Measurements from ENCODE around the gene GABARAP.

GABARAP gene

GRCh38 chr17:7204828-7205461 lies 37.3 kb downstream of the GABARAP start:
- peak in 1 of 2 donors; percentile 95 for DNase-seq

- DNase-seq, result no peak
Measured at GRCh38 chr17:7204336-7204735, 37.9 kb downstream of the GABARAP start.

GRCh38 chr17:7203391-7203790 lies 38.9 kb downstream of the GABARAP start:
- DNase-seq, result no peak

DNA sequence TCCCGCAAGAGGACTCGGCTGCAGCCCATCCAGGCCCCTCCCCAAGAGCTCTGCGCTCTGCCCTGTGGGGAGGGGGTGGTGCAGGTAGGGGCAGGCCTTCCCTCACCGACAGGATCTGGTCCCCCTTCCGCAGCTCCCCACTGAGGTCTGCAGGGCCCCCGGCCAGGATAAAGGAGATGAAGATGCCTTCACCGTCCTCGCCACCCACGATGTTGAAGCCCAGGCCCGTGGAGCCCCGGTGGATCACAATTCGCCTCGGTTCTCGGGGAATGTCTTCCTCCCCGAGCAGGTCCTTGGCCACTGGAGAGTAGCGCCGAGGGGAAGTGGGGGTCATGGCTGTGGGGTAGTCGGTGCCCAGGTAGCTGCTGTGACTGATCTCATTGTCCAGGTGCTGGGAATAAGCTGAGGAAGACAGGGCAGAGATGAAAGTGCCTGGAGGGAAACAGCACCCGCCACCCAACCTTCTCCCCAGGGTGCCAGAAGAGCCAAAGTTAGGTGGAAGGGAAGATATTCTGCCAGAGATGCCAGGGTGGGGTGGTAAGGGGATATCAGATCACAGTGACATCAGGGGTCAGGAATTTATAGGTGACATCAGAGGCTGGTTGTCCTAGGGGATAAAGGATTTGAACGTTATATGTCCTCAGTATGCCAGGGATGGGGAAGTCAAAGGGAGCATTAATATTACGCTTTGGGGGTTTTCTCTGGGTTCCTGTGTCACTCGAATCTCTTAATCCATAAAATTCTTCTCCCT lies 45.4 kb downstream of the GABARAP start:
- no peak for DNase-seq

- no peak for DNase-seq
Measured at GRCh38 chr17:7195971-7196370, 46.3 kb downstream of the GABARAP start.

DNA sequence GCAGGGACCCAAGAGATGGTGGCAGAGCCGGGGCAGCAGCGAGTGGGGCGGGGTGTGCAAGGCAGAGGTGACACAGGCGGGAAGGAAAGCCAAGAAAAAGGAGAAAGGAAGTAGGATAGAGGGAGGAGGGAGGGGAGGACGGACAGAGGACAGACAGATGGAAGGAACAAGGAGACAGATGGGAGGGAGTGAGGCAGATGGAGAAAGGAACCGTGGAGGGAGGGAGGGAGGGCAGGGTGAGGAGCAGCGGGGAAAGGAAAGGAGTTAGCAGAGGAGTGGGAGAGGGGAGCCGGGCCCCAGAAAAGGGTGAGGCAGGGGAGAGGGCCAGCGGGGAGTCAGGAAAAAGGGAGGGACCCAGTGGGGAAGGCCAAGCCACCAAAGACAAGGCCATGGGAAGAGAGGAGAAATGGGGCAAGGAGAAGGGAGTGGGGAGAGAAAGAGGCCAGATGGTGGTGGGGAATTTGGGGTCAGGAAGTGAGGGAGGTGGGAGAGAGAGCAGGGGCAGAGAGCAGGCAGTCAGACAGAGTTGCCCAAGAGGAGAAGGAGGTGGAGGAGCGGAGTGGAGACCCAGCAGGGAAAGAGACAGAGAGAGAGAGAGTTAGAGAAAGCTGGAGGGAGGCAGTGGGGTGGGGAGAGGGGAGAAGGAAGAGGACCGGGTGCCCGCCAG lies 49.8 kb downstream of the GABARAP start:
- no peak for DNase-seq

GRCh38 chr17:7191571-7192270 lies 50.5 kb downstream of the GABARAP start:
- no peak for DNase-seq

DNA sequence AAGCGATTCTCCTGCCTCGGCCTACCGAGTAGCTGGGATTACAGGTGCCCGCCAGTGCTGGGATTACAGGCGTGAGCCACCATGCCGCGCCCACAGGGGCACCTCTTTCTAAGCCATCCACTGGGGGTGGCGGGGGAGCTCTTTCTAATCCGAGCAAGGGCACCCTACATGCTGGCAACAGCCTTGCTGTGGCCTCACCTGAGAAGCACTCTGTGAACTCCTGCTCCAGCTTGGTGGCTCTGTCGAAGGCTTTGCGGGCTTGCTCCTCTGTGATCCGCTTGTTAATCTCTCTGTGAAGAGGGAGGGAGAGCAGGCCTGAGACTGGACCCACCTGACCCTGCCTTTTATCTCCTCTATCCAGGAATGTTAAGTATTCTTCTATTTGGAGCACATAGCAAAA lies 51.2 kb downstream of the GABARAP start:
- no peak for DNase-seq

GRCh38 chr17:7190276-7190917 lies 51.9 kb downstream of the GABARAP start:
- no peak for DNase-seq

All from bone marrow (tissue), 2 donors.